Skin epidermis (tissue), 12 donors: Measurements from ENCODE around the gene BOLL.
"Not testable (repeated sequence)": the region's sequence is repeated elsewhere in the genome, so short reads cannot be mapped to it uniquely, and the experiment has no call there.

Experiments
- H3K27ac ChIP-seq, 21 experiments: fragments of 200-600 bp; sonication (generic) in 11 of 21; one replicate each; pipeline ENCODE4 v1.5.0; 2020; ENCODE audit warnings: mild to moderate bottlenecking in 3 of 21, inconsistent platforms in 2 of 21, moderate library complexity in 2 of 21
- H3K4me3 ChIP-seq, 7 experiments: fragments of 200-600 bp; sonication (generic) in 2 of 7; one replicate each; pipeline ENCODE4 v1.5.0; 2020; ENCODE audit warnings: inconsistent platforms in 2 of 7, mild to moderate bottlenecking in 2 of 7, moderate library complexity in 1 of 7

BOLL gene

GRCh38 chr2:197784956-197785941 lies at the start of gene BOLL:
Gene BOLL, minus strand, starts transcription at chr2:197785319. Its CDS starts 3,469 bp downstream, at chr2:197781850.
- Histone ChIP-seq H3K4me3 (peak within 1 kb of the TSS in 5 of 7 experiments; percentile 12 to 33 (median 19)), H3K27ac (no peak within 1 kb of the TSS)

GRCh38 chr2:197834771-197835170 lies 49.7 kb upstream of the BOLL start:
- not testable (repeated sequence) for H3K27ac ChIP-seq, H3K4me3 ChIP-seq

- Histone ChIP-seq H3K27ac (no peak overlapping the region), H3K4me3 (no peak overlapping the region)
Observed at GRCh38 chr2:197828464-197829135, 43.5 kb upstream of the BOLL start.

GRCh38 chr2:197827618-197828017 lies 42.5 kb upstream of the BOLL start:
- Histone ChIP-seq H3K4me3 (no peak overlapping the region), H3K27ac (no peak overlapping the region)

- no peak overlapping the region for H3K4me3 ChIP-seq
- H3K27ac ChIP-seq, result no peak overlapping the region
Observed at GRCh38 chr2:197822333-197822732, 37.2 kb upstream of the BOLL start.

- H3K27ac ChIP-seq, result no peak overlapping the region
Observed at GRCh38 chr2:197821550-197822289, 36.6 kb upstream of the BOLL start.

DNA sequence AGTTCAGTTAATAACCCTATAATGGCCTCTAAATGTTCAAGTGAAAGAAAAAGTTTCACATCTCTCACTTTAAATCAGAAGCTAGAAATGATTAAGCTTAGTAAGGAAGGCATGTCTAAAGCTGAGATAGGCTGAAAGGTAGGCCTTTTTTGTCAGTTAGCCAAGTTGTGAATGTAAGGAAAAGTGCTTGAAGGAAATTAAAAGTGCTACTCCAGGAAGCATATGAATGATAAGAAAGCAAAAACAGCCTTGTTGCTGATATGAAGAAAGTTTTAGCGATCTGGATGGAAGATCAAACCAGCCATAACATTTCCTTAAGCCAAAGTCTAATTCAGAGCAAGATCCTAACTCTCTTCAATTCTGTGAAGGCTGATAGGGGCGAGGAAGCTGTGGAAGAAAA lies 29.4 kb upstream of the BOLL start:
- no peak overlapping the region for H3K27ac ChIP-seq
- H3K4me3 ChIP-seq, result no peak overlapping the region

More at GRCh38 chr2:197821550-197822289, 36.6 kb upstream of the BOLL start:
- H3K4me3 ChIP-seq, result no peak overlapping the region

DNA sequence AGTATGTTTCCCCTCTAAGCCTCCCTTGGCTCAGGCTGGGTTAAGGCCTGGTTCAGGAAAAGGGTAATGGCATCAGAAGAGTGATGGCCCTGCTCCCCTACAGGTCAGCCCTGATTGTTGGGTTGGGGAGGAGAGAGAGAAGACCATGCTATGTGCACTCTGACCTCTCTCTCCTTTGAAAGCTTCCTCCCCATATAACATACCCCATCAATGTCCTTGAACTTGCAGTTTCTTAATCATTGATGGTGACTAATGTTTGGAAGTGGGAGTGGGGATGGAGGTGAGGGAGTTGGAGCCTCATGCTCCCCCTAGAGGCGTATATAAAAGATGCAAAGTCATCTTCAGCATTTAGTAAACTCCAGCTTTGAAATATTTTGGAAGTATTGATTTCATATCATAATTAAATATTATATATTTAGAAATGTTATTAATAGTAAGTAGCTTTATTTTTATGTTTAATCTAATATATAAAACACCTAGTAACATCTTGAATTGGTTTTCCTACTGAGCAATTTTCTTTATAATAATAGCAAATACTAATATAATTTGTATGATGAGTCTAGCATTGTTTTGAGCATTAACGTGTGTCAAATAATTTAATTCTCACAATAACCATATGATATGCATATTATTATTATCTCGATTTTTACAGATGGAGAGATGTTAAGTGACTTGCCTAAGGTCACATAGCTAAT lies 28.1 kb upstream of the BOLL start:
- Histone ChIP-seq H3K27ac (no peak overlapping the region), H3K4me3 (no peak overlapping the region)

DNA sequence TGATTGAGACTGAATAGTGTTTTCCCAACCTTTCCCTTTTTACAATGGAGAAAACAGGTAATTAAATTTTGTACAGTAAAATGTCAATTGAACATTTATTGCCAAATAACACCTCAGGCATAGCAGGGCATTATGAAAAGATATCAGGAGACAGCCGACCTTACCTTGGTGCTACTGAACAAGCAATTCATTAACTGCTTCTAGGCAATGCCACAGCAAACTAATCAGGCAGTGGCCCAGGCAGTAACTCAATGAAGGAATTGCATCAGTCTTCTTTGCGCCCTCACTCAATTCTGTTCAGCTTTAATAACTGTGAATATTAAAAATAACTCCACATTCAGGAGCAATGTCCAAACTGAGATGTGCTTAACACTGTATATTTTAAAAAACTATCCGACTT lies 25.4 kb upstream of the BOLL start:
- no peak overlapping the region for H3K27ac ChIP-seq
- H3K4me3 ChIP-seq, result no peak overlapping the region

- Histone ChIP-seq H3K27ac (no peak overlapping the region), H3K4me3 (no peak overlapping the region)
Observed at GRCh38 chr2:197810016-197810415, 24.9 kb upstream of the BOLL start.

GRCh38 chr2:197809064-197809463 lies 23.9 kb upstream of the BOLL start:
- Histone ChIP-seq H3K4me3 (no peak overlapping the region), H3K27ac (no peak overlapping the region)

- Histone ChIP-seq H3K4me3 (peak overlapping the region; percentile 59 to 90 (median 80)), H3K27ac (peak overlapping the region in 5 of 21 experiments; percentile 29 to 80 (median 73))
Observed at GRCh38 chr2:197805715-197806633, 20.9 kb upstream of the BOLL start.

DNA sequence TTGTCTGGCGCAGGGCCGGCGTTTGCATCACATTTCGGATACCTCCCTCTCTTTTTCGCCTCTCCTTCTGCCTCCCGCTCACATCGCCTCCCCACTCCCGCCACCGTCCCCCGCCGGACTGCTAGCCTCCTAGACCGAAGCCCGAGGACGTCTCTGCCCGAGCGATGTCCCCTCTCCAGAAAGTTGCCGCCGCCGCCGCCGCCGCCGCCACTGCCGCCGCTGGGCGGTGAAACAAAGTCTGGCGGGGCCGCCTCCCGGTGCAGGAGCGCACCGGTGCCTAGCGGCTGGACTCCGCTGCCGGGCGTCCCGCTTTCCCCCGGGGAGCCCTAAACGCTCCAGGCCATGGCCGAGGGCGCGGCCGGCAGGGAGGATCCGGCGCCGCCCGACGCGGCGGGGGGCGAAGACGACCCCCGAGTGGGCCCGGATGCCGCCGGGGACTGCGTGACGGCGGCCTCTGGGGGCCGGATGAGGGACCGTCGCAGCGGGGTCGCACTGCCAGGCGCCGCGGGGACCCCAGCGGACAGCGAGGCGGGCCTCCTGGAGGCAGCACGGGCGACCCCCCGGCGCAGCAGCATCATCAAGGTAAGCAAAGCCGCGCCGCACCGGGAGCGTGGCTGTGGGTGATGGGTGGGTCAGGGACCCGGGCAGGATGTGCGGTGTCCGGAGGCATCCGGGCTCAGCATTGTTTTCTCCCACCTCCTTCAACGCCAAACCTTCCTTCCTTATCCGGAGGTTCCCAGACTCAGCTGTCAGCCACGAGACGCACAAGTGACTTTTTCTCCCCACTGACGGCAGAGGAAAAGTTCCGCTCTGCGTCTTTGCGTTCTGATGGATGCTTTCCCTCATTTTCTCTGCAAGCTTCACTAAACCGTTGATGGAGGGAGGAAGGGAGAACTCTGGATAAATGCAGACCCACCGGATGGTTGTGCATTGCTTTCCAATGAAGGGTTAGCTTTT lies 19.9 kb upstream of the BOLL start:
- peak overlapping the region in 20 of 21 experiments; percentile 19 to 80 (median 64) for H3K27ac ChIP-seq
- peak overlapping the region; percentile 59 to 90 (median 80) for H3K4me3 ChIP-seq

- H3K4me3 ChIP-seq, result peak within 1 kb of the TSS; percentile 59 to 90 (median 80)
- peak within 1 kb of the TSS in 20 of 21 experiments; percentile 19 to 80 (median 64) for H3K27ac ChIP-seq
Observed at GRCh38 chr2:197804049-197804757, 19.1 kb upstream of the BOLL start, which contains the start of gene PLCL1. Gene PLCL1, plus strand, starts transcription at chr2:197804593.

DNA sequence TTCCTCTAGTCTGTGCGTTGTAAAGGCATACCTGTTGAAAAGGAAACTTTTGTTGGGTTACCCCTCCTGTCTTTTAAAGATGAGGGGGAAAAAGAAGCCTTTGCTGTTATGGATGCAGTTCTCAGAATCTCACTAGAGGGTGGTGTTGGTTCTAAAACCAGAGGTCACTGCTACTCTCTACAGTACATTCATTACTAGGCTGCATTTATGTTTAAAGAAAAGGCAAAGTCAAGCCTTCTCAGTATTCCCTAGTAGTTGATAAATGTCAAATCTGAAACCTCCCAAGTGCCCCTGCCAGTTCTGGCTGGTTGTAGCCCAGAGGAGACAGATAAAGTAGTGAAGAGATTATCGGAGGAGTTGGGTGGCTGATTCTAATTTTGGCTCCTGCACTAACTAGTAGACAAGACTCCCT lies 17.9 kb upstream of the BOLL start:
- Histone ChIP-seq H3K4me3 (no peak overlapping the region), H3K27ac (no peak overlapping the region)

DNA sequence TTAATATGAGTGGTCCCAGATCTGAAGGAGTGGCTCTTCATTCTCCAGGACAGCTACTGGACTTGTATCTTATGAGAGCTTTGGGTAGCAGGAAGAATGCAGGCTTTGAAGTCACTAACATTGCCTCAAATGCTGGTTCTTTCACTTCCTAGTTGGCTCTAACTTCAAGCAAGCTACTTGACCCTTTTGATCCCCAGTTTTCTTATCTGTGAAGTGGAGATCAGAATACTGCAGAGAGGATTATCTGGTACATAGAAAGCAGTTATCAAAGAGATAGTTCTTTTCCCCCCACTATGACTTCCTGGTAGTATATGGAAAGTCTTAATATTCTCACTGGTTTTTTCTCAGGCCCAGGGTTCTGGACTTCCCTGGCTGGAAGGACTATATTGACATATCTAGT lies 15.9 kb upstream of the BOLL start:
- Histone ChIP-seq H3K27ac (no peak overlapping the region), H3K4me3 (no peak overlapping the region)

DNA sequence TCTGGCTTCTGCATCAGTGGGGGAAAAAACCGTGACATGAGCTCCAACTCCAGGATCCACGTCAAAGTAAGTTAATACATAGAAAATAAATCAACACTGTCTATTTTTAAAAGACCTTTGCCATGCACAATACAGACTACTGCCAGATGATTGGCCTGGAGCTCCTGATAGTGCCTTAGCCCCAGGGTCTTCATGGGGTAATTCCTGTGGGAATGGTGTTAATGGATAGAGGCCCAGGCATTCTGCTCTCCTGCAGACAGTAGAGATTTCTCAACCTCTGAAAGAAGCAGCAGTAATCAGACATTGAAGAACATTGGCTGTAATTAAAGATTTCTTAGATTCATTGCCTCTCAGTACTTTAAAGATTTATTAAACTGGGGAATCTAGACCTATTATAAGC lies 15.0 kb upstream of the BOLL start:
- no peak overlapping the region for H3K27ac ChIP-seq
- H3K4me3 ChIP-seq, result no peak overlapping the region
